DMS114 treated with DMSO at 0.1 percent for 48 hours (cell line): ENCODE data around the gene CTSS.
"Not testable (repeated sequence)": the region's sequence is repeated elsewhere in the genome, so short reads cannot be mapped to it uniquely, and the experiment has no call there.

ENCODE experiments used
- DNase-seq: peaks from one replicate; lab custom pipeline; 2025; ENCODE audit not compliant: unreplicated experiment; lab: John Stamatoyannopoulos, UW

The CTSS gene

GRCh38 chr1:150775931-150776505 lies 10.4 kb upstream of the CTSS start:
- not testable (repeated sequence) for DNase-seq

- no peak for DNase-seq
Measured at GRCh38 chr1:150775276-150775675, 9.7 kb upstream of the CTSS start.

GRCh38 chr1:150772326-150772725 lies 6.7 kb upstream of the CTSS start:
- DNase-seq, result no peak

- not testable (repeated sequence) for DNase-seq
Measured at GRCh38 chr1:150767704-150768103, 2.1 kb upstream of the CTSS start.

- DNase-seq, result not testable (repeated sequence)
Measured at GRCh38 chr1:150765977-150766301, 361 bp upstream of the CTSS start.

GRCh38 chr1:150764617-150765101 lies 919 bp downstream of the CTSS start:
- DNase-seq, result no peak

GRCh38 chr1:150763018-150763417 lies 2.6 kb downstream of the CTSS start:
- DNase-seq, result no peak

- DNase-seq, result no peak
Measured at GRCh38 chr1:150762552-150762951, 3.0 kb downstream of the CTSS start.

GRCh38 chr1:150761801-150762200 lies 3.8 kb downstream of the CTSS start:
- no peak for DNase-seq

GRCh38 chr1:150760013-150760412 lies 5.6 kb downstream of the CTSS start:
- no peak for DNase-seq

GRCh38 chr1:150753416-150753815 lies 12.2 kb downstream of the CTSS start:
- DNase-seq, result no peak

- DNase-seq, result no peak
Measured at GRCh38 chr1:150751443-150751842, 14.1 kb downstream of the CTSS start.

- DNase-seq, result no peak
Measured at GRCh38 chr1:150749720-150750311, 15.8 kb downstream of the CTSS start.

GRCh38 chr1:150748878-150749719 lies 16.5 kb downstream of the CTSS start:
- DNase-seq, result no peak

GRCh38 chr1:150730130-150730721 lies 35.4 kb downstream of the CTSS start:
- DNase-seq, result no peak

- no peak for DNase-seq
Measured at GRCh38 chr1:150724336-150724735, 41.2 kb downstream of the CTSS start.

GRCh38 chr1:150720703-150721102 lies 44.9 kb downstream of the CTSS start, which contains the start of gene HORMAD1:
Gene HORMAD1 (minus strand): TSS chr1:150720895. CDS start chr1:150719505, 1,390 bp downstream.
- DNase-seq, result no peak

- DNase-seq, result no peak
Measured at GRCh38 chr1:150720098-150720497, 45.5 kb downstream of the CTSS start.

GRCh38 chr1:150718225-150718891 lies 47.2 kb downstream of the CTSS start:
- no peak for DNase-seq

GRCh38 chr1:150709031-150709430 lies 56.5 kb downstream of the CTSS start:
- not testable (repeated sequence) for DNase-seq

GRCh38 chr1:150708595-150708994 lies 57.0 kb downstream of the CTSS start:
- no peak for DNase-seq
